SKM-1 (cell line): ENCODE measurements around the gene RRAD.
"Not testable (repeated sequence)": the region's sequence is repeated elsewhere in the genome, so short reads cannot be mapped to it uniquely, and the experiment has no call there.

Experiments used
- DNase-seq: peaks from one replicate; lab custom pipeline; 2025; ENCODE audit not compliant: unreplicated experiment; lab: John Stamatoyannopoulos, UW

RRAD gene

GRCh38 chr16:66935314-66936011, 10.1 kb upstream of the RRAD start, which contains the start of gene CES2:
Gene CES2 (plus strand): TSS chr16:66935516. CDS start chr16:66935636, 120 bp downstream.
- no peak for DNase-seq

- DNase-seq: not testable (repeated sequence)
These were observed 9.5 kb upstream of the RRAD start for GRCh38 chr16:66934839-66935313.

DNA sequence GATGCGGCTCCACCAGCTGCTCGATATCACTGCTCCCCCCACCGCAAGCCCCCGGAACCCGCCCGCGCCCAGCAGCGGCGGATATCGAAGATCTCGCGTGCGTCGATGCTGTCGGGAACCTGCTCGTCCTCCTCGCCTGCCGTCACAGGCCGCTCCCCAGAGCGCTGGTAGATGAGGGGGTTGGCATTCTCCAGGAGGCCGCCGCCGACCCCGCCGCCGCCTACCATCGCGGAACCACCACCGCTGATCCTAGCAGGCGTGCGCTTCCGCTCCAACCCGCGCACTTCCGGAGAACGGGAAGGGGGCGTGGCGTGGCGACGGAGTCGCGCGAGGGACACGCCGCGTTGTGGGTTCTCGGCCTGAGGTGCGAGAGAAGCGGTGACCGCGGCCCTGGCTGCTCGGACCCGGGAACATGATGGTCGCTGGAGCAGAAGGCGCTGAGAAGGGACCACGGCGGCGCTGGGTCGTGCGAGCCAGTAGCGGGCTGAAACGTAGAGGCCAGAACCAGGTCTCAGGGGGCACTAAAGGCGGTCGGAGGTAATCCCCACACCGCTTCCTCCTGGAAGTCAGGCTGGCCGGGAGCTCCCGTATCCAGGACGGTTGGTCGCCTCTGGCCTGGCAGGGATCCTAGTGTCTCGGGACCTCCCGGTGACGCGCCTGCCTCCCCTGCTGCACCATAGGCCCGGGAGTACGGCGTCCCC, 9.0 kb upstream of the RRAD start, which contains the start of gene CIAO2B:
Gene CIAO2B (minus strand): TSS at position 265 of the 701 bp plus-strand sequence. CDS start 38 bp downstream, at position 227.
- DNase-seq: peak; percentile 36

- no peak for DNase-seq
These were observed 8.4 kb upstream of the RRAD start for GRCh38 chr16:66933776-66934137.

DNA sequence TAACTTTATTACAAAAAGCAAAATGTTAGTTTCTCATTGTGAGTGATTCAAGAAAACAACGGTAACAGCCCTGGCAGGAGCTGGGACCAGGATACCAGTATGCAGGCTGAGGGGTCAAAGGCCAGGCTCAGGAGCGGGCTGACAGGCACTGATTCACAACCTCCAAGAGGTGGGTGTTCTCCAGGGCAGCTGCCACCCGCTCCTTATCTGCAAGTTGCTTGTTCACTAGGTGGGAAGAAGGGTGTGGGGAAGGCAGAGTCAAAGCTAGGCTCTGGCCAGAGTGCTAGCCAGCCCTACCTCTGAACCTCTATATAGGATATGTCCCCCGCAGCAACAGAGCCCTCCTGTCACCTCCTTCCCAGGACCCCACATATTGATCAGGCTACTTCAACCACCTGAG, 6.7 kb upstream of the RRAD start:
- no peak for DNase-seq

DNA sequence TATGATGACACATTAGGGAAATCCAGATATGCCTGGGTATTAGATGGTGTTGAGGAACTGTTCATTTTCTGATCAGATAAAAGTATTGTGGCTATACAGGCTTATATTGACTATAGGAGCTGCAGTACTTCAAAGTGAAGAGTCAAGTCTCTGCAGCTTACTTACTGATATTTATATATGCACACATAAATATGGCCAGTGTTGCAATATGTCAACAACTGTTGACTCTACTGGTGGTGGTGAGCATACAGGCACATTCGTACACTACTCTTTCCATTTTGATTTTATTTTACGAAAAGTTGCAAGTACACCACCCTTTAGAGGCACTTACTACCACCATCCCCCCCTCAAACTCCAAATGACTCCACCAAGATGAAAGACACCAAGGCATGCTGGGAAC, 6.3 kb upstream of the RRAD start:
- no peak for DNase-seq

DNA sequence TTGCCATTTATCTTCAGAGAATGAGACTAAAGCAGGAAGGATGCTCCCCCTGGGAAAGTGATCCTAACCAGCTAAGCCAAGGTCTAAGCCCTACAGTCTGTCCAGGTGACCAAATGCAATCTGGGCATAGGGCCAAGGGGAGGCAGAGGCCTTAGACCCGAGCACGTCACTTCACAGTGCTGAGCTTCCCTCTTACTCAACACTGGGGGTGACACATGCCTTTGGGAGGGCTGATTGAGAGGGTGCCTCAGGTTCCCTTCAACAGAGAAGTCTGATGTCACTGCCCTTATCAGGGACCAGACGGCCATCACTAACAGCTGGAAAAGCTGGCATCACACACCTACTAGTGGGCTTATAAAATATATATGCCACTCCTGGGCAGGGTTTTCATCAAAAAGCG, 4.9 kb upstream of the RRAD start:
- DNase-seq: no peak

GRCh38 chr16:66928702-66929388, 3.5 kb upstream of the RRAD start:
- no peak for DNase-seq

- DNase-seq: no peak
These were observed 2.7 kb upstream of the RRAD start for GRCh38 chr16:66927918-66928649.

- no peak for DNase-seq
These were observed 1.7 kb upstream of the RRAD start for GRCh38 chr16:66926961-66927436.

GRCh38 chr16:66926171-66926947, 1.0 kb upstream of the RRAD start:
- no peak for DNase-seq

DNA sequence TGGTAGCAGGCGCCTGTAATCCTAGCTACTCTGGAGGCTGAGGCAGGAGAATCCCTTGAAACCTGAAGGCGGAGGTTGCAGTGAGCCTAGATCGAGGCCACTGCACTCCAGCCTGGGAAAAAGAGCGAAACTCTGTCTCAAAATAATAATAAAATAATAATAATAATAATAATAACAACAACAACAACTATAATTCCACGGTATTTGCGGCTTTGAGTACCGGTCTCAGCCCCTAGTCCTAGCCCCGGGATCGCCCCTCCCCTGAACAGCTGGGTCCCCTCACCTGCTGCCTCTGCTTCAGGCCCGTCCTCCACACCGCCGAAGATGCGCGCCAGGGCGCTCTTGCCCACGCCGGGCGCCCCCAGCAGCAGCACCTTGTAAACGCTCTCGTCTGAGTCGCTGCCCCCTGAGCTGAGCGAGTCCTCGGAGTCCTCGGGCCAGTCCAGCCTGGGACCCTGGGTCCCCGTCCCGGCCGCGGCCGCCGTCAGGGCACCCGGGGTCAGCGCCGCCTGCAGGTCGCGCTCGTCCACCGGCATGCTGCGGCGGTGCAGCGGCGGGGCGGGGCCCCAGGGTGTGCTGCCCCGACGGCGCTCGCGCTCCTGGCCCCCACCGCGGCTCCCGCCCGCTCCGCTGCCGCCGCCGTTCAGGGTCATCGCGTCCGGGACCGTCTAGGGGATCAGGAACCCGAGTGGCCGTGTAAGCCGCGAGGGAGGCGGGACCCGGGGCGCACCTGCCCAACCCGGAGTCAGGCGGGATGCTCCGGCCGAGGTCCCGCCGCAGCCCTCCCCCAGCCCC, 611 bp downstream of the RRAD start:
- no peak for DNase-seq

DNA sequence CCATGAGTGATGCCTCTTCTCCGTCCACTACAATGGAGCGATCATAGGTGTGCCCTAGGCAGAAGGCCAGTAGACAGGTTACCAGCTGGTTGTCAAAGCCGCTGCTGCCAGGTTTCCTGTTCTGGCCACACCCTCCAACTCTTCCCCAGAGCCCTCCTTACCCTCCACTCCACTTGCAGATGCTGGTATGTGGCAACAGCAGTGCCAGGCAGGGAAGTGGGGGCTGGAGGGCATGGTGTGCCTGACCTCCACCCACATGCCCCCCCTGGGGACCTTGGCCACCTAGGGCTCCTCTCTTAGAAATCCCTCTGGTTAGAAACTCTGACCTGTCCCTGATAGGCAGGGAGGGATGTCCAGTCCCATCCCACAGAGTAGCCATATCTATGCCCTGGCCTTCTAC, 1.5 kb downstream of the RRAD start:
- DNase-seq: no peak

DNA sequence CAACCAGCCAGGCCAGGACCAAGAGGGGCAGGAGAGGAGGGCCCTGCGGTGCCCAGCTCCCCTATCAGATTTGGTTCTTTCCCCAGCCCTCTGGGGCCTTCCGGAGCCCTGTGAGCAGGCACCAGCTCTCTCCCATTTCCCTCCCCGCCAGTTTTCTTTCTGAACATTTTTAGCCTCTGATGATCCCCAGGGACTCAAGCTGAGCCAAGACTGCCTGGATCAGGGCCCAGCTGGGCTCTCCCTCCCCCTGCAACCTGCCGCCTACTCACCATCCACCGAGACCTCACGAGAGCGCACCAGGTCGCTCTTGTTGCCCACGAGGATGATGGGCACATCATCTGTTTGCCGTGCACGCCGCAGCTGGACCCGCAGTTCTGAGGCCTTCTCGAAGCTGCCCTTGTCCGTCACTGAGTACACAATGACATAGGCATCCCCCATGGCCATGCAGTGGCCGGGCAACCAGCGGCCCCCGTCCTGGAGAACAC, 2.0 kb downstream of the RRAD start:
- DNase-seq: no peak

- DNase-seq: no peak
These were observed 3.4 kb downstream of the RRAD start for GRCh38 chr16:66921729-66922450.

GRCh38 chr16:66920924-66921680, 4.2 kb downstream of the RRAD start:
- no peak for DNase-seq

- no peak for DNase-seq
These were observed 5.1 kb downstream of the RRAD start for GRCh38 chr16:66920299-66920590.
